Karpas-422 (cell line): ENCODE results near the gene SLC29A1. TPM values are rescaled to one million over a fixed set of nuclear protein-coding genes. Genes with fewer than 3 reads are reported as not detected.

ENCODE experiments used
- DNase-seq: peaks from one replicate; pipeline ENCODE4 v3.0.0-alpha.2; 2015
- H2AFZ ChIP-seq: fragments of 200-600 bp; sonication (generic); 2 replicates; pipeline ENCODE4 v1.6.1; 2014; ENCODE audit warnings: antibody characterized with exemption, low read length, mixed read lengths
- H3K27ac ChIP-seq: fragments of 200-600 bp; sonication (generic); 2 replicates; pipeline ENCODE4 v1.5.1; 2014; ENCODE audit warnings: mild to moderate bottlenecking, low read length, moderate library complexity
- H3K27me3 ChIP-seq: fragments of 200-600 bp; sonication (generic); 2 replicates; pipeline ENCODE4 v1.6.1; 2014; ENCODE audit warnings: low read length, mixed read lengths
- H3K36me3 ChIP-seq: fragments of 200-600 bp; sonication (generic); 2 replicates; pipeline ENCODE4 v1.6.1; 2014; ENCODE audit warnings: low read length, mixed read lengths; ENCODE audit not compliant: insufficient read depth
- H3K4me1 ChIP-seq: fragments of 200-600 bp; sonication (generic); 2 replicates; pipeline ENCODE4 v1.6.1; 2014; ENCODE audit warnings: mild to moderate bottlenecking, low read length, mixed read lengths
- H3K4me2 ChIP-seq: fragments of 200-600 bp; sonication (generic); 2 replicates; pipeline ENCODE4 v1.6.1; 2014; ENCODE audit warnings: low read length, low read depth, mild to moderate bottlenecking; ENCODE audit not compliant: poor library complexity, severe bottlenecking
- H3K4me3 ChIP-seq: fragments of 200-600 bp; sonication (generic); 2 replicates; pipeline ENCODE4 v1.5.1; 2014; ENCODE audit warnings: mild to moderate bottlenecking, antibody characterized with exemption, low read length, mixed read lengths
- H3K79me2 ChIP-seq: fragments of 200-600 bp; sonication (generic); 2 replicates; pipeline ENCODE4 v1.6.1; 2014; ENCODE audit warnings: mild to moderate bottlenecking, low read length, mixed read lengths
- H3K9ac ChIP-seq: fragments of 200-600 bp; sonication (generic); 2 replicates; pipeline ENCODE4 v1.6.0; 2014; ENCODE audit warnings: low read length
- H3K9me2 ChIP-seq: fragments of 200-600 bp; sonication (generic), shearing (Covaris generic); replicated peaks from 2 replicates; pipeline ENCODE4 v1.6.0; 2014; ENCODE audit warnings: mild to moderate bottlenecking, low read length, moderate library complexity; ENCODE audit not compliant: insufficient read depth
- H3K9me3 ChIP-seq: fragments of 300-700, 200-600 bp; sonication (generic); 2 replicates; pipeline ENCODE4 v1.6.1; 2014; ENCODE audit warnings: low read length, mixed read lengths
- H4K20me1 ChIP-seq: fragments of 200-600 bp; sonication (generic); 2 replicates; pipeline ENCODE4 v1.6.1; 2014; ENCODE audit warnings: mild to moderate bottlenecking, antibody characterized with exemption, low read length, low read depth; ENCODE audit not compliant: insufficient read depth
- total RNA-seq: library from RNA; depleted of rRNA; stranded (reverse); fragments of >200 nt; shearing (Covaris generic); gene quantifications from 2 replicates; pipeline ENCODE4 v1.2.3, GENCODE V29; 2014; ENCODE audit warnings: low replicate concordance; rRNA removed

The SLC29A1 gene
- total RNA-seq: 26.9 and 29.3 TPM in 2 replicates

DNA sequence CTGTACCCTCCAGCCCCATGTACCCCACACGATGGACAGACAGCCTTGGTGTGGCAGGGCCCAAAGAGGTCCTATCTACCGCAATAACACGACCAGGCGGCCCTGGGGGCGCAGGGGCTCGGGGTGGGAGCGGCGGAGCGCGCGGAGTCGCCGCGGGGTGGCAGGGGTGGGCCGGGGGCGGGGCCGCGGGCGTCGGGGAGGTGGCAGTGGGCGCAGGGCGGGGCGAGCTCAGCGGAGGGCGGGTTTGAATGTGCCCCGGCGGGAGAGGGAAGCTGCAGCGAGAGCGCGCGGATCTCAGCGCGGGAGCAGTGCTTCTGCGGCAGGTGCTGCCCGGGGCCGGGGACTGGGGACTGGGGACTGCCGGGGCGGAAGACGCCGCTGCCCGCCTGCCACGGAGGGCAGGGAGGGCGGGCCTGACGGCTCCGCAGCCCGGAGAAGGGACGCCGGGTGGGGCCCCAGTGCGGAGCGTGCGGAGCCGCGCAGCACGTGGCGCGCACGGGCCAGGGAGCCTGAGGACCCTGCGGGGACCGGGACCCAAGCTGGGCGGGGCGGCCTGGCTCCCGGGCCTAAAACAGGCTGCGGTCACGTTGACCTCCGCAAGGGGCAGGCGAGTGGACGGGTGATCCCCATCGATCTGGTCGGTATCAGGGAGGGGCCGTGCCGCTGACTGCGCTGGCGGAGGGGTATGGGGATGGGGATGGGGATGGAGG lies at the start of gene SLC29A1:
SLC29A1 (plus strand) TSS at position 277 of the 710 bp plus-strand sequence. CDS start 3,719 bp downstream, outside the sequence.
- Histone ChIP-seq H3K79me2 (peaks cover 38% of the 10 kb centered on the region), H3K9me3 (no peaks in the 10 kb centered on the region), H3K9ac (peak within 1 kb of the TSS; percentile 84), H3K4me1 (peaks cover 58% of the 10 kb centered on the region), H3K27me3 (no peaks in the 10 kb centered on the region), H3K4me2 (peak within 1 kb of the TSS; percentile 92), H2AFZ (peak within 1 kb of the TSS; percentile 74), H3K9me2 (no peaks in the 10 kb centered on the region), H3K36me3 (no peaks in the 10 kb centered on the region), H3K27ac (no peak within 1 kb of the TSS; the same call in 1 of the 2 replicates), H4K20me1 (peaks cover under 1% of the 10 kb centered on the region; the same call in 1 of the 2 replicates), H3K4me3 (peak within 1 kb of the TSS; percentile 74)
- DNase-seq: peak; percentile 94

DNA sequence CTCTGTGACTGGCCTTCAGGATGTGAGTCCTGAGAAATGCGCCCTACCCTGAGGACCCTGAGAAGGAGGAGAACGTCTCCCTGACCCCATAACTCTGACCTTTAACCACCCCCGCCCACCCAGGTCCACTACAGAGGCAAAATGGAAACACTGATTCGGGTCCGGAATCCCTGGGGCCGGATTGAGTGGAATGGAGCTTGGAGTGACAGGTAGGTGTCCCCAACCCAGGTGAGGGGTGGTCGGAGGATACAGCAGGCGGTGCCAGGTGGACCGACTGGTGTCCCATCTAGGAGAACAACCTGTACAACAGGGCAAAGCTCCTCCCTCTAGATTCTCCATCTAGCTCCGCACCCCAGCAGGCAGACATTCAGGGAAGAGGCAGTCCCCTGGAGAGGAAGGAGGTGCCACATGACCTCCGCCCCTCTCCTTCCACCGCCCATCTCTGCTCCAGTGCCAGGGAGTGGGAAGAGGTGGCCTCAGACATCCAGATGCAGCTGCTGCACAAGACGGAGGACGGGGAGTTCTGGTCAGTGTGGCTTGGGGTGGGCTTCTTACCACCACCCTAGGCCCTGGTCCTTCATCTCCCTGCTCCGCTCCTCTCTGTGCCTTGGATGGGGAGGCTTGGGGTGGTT lies 47.1 kb upstream of the SLC29A1 start:
- Histone ChIP-seq H3K27me3 (no peaks in the 10 kb centered on the region), H3K4me1 (peaks cover 5% of the 10 kb centered on the region), H3K9ac (peak overlapping the region; percentile 23), H3K9me2 (no peaks in the 10 kb centered on the region), H3K4me2 (peak overlapping the region; percentile 31), H3K36me3 (no peaks in the 10 kb centered on the region), H3K4me3 (no peak overlapping the region; the same call in 1 of the 2 replicates), H3K27ac (no peak overlapping the region), H2AFZ (no peak overlapping the region), H3K9me3 (no peaks in the 10 kb centered on the region), H4K20me1 (no peaks in the 10 kb centered on the region), H3K79me2 (no peaks in the 10 kb centered on the region)
- DNase-seq: no peak

DNA sequence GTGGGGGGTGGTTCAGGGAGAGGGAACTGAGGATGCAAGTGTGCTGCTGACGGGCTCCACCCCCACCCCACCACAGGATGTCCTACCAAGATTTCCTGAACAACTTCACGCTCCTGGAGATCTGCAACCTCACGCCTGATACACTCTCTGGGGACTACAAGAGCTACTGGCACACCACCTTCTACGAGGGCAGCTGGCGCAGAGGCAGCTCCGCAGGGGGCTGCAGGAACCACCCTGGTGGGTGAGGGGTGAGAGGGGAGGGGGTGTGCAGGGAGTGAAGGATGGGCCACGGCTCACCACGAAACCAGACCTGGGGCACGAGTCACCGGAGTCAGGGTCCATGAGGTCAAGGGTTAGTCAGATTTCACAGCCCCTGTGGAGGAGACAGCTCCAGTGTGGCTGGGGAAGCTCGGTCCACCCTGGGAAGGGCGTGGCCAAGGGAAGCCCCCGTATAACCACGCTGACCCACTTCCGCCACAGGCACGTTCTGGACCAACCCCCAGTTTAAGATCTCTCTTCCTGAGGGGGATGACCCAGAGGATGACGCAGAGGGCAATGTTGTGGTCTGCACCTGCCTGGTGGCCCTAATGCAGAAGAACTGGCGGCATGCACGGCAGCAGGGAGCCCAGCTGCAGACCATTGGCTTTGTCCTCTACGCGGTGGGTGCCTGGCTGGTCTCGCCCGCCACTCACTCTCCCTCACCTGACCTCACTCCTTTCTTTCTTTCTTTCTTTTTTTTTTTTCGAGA lies 46.5 kb upstream of the SLC29A1 start:
- H3K9me2 ChIP-seq: no peaks in the 10 kb centered on the region
- H3K4me3 ChIP-seq: peak overlapping the region; percentile 54; the same call in 1 of the 2 replicates
- H3K79me2 ChIP-seq: no peaks in the 10 kb centered on the region
- no peak overlapping the region for H3K27ac ChIP-seq
- no peaks in the 10 kb centered on the region for H3K36me3 ChIP-seq
- DNase-seq: peak; percentile 51
- H2AFZ ChIP-seq: no peak overlapping the region; the same call in 1 of the 2 replicates
- H3K9ac ChIP-seq: peak overlapping the region; percentile 23
- H3K4me2 ChIP-seq: peak overlapping the region; percentile 31
- H3K9me3 ChIP-seq: no peaks in the 10 kb centered on the region
- no peaks in the 10 kb centered on the region for H4K20me1 ChIP-seq
- no peaks in the 10 kb centered on the region for H3K27me3 ChIP-seq
- peaks cover 5% of the 10 kb centered on the region for H3K4me1 ChIP-seq

DNA sequence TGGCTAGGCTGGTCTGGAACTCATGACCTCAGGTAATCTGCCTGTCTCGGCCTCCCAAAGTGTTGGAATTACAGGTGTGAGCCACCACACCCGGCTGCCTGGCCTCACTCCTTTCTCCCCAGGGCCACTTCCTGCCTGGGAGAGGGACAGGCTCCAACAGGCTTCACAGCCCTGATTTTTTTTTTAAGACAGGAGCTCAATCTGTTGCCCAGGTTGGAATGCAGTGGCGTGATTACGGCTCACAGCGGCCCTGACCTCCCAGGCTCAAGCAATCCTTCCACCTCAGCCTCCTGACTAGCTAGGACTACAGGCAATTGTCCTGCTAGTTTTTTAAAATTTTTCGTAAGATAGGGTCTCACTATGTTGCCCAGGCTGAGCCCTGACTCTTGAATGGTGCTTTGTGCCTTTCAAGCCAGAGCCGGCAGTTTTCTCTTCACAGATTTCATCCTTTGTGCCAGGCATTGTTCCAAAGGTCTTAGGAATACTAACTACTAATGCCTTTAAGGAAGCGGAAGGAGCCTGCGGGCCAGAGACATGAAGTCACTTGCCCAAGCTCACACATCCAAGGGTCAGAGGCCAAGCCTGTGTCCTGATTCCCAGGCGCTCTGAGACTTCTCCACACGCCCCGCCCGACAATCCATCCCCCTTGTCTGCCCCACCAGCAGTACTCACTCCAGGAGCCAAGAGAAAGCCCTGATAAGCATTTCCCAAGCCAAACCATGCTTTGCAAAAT lies 45.5 kb upstream of the SLC29A1 start:
- no peaks in the 10 kb centered on the region for H4K20me1 ChIP-seq
- H3K4me3 ChIP-seq: no peak overlapping the region
- H3K9me2 ChIP-seq: no peaks in the 10 kb centered on the region
- H3K4me2 ChIP-seq: no peak overlapping the region
- DNase-seq: no peak
- H3K79me2 ChIP-seq: no peaks in the 10 kb centered on the region
- no peaks in the 10 kb centered on the region for H3K9me3 ChIP-seq
- H3K36me3 ChIP-seq: no peaks in the 10 kb centered on the region
- H3K27ac ChIP-seq: no peak overlapping the region
- H3K9ac ChIP-seq: no peak overlapping the region
- H3K27me3 ChIP-seq: no peaks in the 10 kb centered on the region
- H3K4me1 ChIP-seq: peaks cover 5% of the 10 kb centered on the region
- H2AFZ ChIP-seq: no peak overlapping the region

DNA sequence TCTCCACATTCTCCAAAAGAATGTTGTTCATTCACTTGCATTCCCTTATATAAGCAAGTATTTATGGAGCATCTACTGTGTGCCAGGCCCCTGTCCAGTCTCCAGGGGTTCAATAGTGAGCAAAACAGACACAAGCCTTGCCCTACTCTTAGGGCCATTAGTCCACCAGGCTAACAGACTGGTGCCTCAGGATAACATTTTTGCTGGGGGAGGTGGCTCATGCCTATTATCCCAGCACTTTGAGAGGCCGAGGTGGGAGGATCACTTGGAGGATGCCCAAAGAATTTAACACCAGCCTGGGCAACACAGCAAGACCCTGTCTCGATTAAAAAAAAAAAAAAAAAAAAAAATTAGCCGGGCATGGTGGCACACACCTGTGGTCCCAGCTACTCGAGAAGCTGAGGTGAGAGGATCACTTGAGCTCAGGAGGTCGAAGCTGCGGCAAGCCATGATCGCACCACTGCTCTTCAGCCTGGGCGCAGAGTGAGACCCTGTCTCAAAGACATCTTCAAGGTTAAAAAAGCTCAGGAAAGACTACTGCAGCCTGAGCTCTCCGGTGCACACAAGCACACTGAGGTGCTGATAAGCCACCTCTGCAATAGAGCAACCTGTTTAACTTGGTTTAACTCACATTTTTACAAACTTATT lies 44.8 kb upstream of the SLC29A1 start:
- DNase-seq: no peak
- no peaks in the 10 kb centered on the region for H3K27me3 ChIP-seq
- no peaks in the 10 kb centered on the region for H4K20me1 ChIP-seq
- H3K9ac ChIP-seq: no peak overlapping the region
- no peaks in the 10 kb centered on the region for H3K9me2 ChIP-seq
- H3K4me3 ChIP-seq: no peak overlapping the region
- no peaks in the 10 kb centered on the region for H3K36me3 ChIP-seq
- H2AFZ ChIP-seq: no peak overlapping the region
- H3K79me2 ChIP-seq: no peaks in the 10 kb centered on the region
- no peak overlapping the region for H3K4me2 ChIP-seq
- H3K4me1 ChIP-seq: peaks cover 5% of the 10 kb centered on the region
- no peaks in the 10 kb centered on the region for H3K9me3 ChIP-seq
- H3K27ac ChIP-seq: no peak overlapping the region

DNA sequence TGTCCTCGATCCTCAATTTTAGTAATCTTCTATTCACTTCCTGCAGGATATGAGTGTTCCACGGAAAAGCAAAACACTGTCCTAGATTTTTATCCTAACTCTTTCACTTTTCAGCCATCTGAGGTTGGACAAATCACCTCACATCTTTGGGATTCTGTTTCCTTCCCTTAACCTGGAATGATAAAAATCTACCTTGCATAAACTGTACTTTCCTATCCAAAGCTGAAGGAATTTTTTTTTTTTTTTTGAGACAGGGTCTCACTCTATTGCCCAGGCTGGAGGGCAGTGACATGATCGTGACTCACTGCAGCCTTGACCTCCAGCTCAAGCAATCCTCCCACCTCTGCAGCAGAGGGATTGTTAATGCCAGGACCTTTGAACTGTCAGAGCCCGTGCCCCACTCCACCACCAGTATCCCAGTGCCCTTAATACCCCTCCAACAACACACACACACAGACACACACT lies 44.3 kb upstream of the SLC29A1 start:
- Histone ChIP-seq H4K20me1 (no peaks in the 10 kb centered on the region), H3K9ac (no peak overlapping the region), H3K9me2 (no peaks in the 10 kb centered on the region), H3K27ac (no peak overlapping the region), H3K4me3 (no peak overlapping the region), H3K4me2 (no peak overlapping the region), H3K27me3 (no peaks in the 10 kb centered on the region), H3K9me3 (no peaks in the 10 kb centered on the region), H3K79me2 (no peaks in the 10 kb centered on the region), H3K36me3 (no peaks in the 10 kb centered on the region), H3K4me1 (peaks cover 5% of the 10 kb centered on the region), H2AFZ (no peak overlapping the region)
- DNase-seq: no peak

DNA sequence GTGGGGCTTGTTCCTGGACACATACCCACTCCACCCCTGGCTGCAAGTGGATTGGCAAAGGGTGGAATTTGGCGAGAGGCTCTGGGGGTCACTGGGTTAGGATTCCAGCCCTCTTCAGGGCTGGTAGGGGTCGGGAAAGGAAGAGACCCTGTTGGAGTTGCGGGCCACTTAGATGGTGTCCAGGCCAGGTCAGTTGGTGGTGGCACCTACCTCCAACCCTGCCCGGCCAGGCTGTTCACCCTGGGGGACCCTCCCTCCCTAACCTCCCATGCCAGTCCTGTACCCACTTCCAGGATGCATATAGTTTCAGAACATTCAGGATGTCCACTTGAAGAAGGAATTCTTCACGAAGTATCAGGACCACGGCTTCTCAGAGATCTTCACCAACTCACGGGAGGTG lies 43.7 kb upstream of the SLC29A1 start:
- no peaks in the 10 kb centered on the region for H3K79me2 ChIP-seq
- no peaks in the 10 kb centered on the region for H4K20me1 ChIP-seq
- no peak for DNase-seq
- H3K36me3 ChIP-seq: no peaks in the 10 kb centered on the region
- H3K4me3 ChIP-seq: no peak overlapping the region
- peaks cover 5% of the 10 kb centered on the region for H3K4me1 ChIP-seq
- H3K9me2 ChIP-seq: no peaks in the 10 kb centered on the region
- H3K9me3 ChIP-seq: no peaks in the 10 kb centered on the region
- H3K4me2 ChIP-seq: no peak overlapping the region
- H3K9ac ChIP-seq: no peak overlapping the region
- no peak overlapping the region for H3K27ac ChIP-seq
- H3K27me3 ChIP-seq: no peaks in the 10 kb centered on the region
- no peak overlapping the region for H2AFZ ChIP-seq
